Aorta (tissue), 5 donors: ENCODE results near the gene MILR1. TPM values are rescaled to one million over a fixed set of nuclear protein-coding genes. Genes with fewer than 3 reads are reported as not detected.
"Not testable (repeated sequence)": the region's sequence is repeated elsewhere in the genome, so short reads cannot be mapped to it uniquely, and the experiment has no call there.

ENCODE experiments used
- ATAC-seq: fragments of 200-7000 bp; cut with Tn5 transposase; one replicate; pipeline ENCODE4 v1.9.1; 2022; ENCODE audit warnings: moderate library complexity; ENCODE audit not compliant: low FRiP score
- DNase-seq, 2 donors: peaks; one replicate each; pipeline ENCODE4 v3.0.0-alpha.2; 2020
- H3K27ac ChIP-seq, 2 donors: one replicate each; pipeline ENCODE4 v1.5.1; 2013; ENCODE audit warnings: low read length in 2 of 2, mild to moderate bottlenecking in 2 of 2, moderate library complexity in 2 of 2, control low read depth in 1 of 2, inconsistent platforms in 1 of 2, low read depth in 1 of 2
- H3K27me3 ChIP-seq, 2 donors: one replicate each; pipeline ENCODE4 v1.6.1; 2013; ENCODE audit warnings: control low read depth in 1 of 2, low read length in 1 of 2, mild to moderate bottlenecking in 1 of 2, moderate library complexity in 1 of 2; ENCODE audit not compliant: insufficient read depth in 2 of 2, control insufficient read depth in 1 of 2
- H3K36me3 ChIP-seq, 2 donors: one replicate each; pipeline ENCODE4 v1.6.1; 2013; ENCODE audit warnings: control low read depth in 1 of 2, low read length in 1 of 2, mild to moderate bottlenecking in 1 of 2; ENCODE audit not compliant: insufficient read depth in 2 of 2, control insufficient read depth in 1 of 2
- H3K4me1 ChIP-seq, 2 donors: one replicate each; pipeline ENCODE4 v1.6.1; 2013; ENCODE audit warnings: low read length in 2 of 2, control low read depth in 1 of 2, mild to moderate bottlenecking in 1 of 2, moderate library complexity in 1 of 2; ENCODE audit not compliant: insufficient read depth in 2 of 2, control insufficient read depth in 1 of 2
- H3K4me3 ChIP-seq, 2 donors: one replicate each; pipeline ENCODE4 v1.5.1; 2013; ENCODE audit warnings: low read length in 2 of 2, control low read depth in 1 of 2, mild to moderate bottlenecking in 1 of 2
- H3K9me3 ChIP-seq: one replicate; pipeline ENCODE4 v1.6.1; 2013; ENCODE audit warnings: mild to moderate bottlenecking, low read length; ENCODE audit not compliant: control insufficient read depth
- WGBS, 2 donors: extraction: QIAGEN DNeasy Blood & Tissue Kit; methylation state at CpG; one replicate each; pipeline ENCODE4 v1.1.7; 2013; 5-methylcytosine and 5-hydroxymethylcytosine counted together
- intact Hi-C, 2 donors: fragments of 100-400 bp; cut with DNase I; formaldehyde crosslinking; loops; one replicate each; pipeline versions ENCODE4 v1.14.2 to v1.15.0; 2022
- polyA plus RNA-seq, 2 donors: library from polyadenylated mRNA; stranded (reverse); fragments of 200-250 nt; gene quantifications; one replicate each; pipeline ENCODE4 v1.2.3, GENCODE V29; 2013
- total RNA-seq, 2 donors: library from RNA; stranded (reverse); fragmentation: NEBNext Ultra II Directional; extraction: Animal tissue kit (Norgen Biotek cat#: 25700); gene quantifications; one replicate each; pipeline ENCODE4 v1.2.1, GENCODE V29; 2021
- donor health status: healthy with polysubstance abuse.
- donor health status: Bipolar disorder and iron deficiency.
- donor health status: DM: no; HTN: no; CAD: no.
- donor health status: DM: no; HTN: no; CAD: no.
- donor health status: DM: yes; HTN: yes; CAD: no.

Gene MILR1
- total and polyA plus RNA-seq, 4 donors = 12.0 to 29.8 (median 12.5) TPM

DNA sequence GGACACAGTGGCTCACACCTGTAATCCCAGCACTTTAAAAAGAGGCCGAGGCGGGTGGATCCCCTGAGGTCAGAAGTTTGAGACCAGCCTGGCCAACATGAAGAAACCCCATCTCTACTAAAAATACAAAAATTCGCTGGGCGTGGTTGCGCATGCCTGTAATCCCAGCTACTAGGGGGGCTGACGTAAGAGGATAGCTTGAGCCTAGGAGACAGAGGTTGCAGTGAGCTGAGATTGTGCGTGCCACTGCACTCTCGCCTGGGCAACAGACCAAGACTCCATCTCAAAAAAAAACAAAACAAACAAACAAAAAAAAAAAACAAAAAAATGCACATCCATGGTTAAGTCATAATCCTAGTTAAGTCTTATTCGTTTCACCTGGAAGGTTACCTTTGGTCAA lies 26.8 kb upstream of the MILR1 start:
- WGBS, 2 donors = 88 to 92% methylated on average over 3 to 9 of the region's 9 CpGs
- not testable (repeated sequence) for ATAC-seq

DNA sequence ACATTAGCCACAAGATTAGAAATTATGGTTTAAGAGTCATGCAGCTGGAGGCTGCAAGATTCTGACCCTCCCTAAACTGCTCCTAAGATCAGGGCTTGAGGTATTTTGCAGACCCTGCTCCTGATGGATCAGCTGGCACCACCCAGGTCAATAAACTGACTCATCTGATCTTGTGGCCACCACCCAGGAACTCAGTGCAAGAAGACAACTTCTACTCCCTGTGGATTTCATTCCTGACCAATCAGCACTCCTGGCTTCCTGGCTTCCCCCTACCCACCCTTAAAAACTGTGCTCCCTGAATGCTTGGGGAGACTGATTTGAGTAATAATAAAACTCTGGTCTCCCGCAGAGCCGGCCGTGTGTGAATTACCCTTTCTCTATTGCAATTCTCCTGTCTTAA lies 25.0 kb upstream of the MILR1 start:
- no peaks in the 10 kb centered on the region for H3K36me3 ChIP-seq
- no peaks in the 10 kb centered on the region for H3K27me3 ChIP-seq
- no peak overlapping the region for H3K4me3 ChIP-seq
- intact Hi-C loops = loop anchor here in 1 of 2 donors (5.0 kb wide), 1 partner anchor 68 kb away; no protein-coding TSS in a partner anchor
- no peaks in the 10 kb centered on the region for H3K4me1 ChIP-seq
- H3K9me3 ChIP-seq = no peaks in the 10 kb centered on the region
- no peak overlapping the region for H3K27ac ChIP-seq
- ATAC-seq (no peak), DNase-seq (no peak)
- WGBS, 2 donors = 52 to 57% methylated on average over 3 of the region's 3 CpGs

More for the DNA sequence above, 26.8 kb upstream of the MILR1 start:
- H3K27ac ChIP-seq, H3K4me3 ChIP-seq, H3K27me3 ChIP-seq, H3K4me1 ChIP-seq, DNase-seq, H3K36me3 ChIP-seq, H3K9me3 ChIP-seq: not testable (repeated sequence)
- intact Hi-C loops = loop anchor here in 1 of 2 donors (5.0 kb wide), 1 partner anchor 70 kb away; no protein-coding TSS in a partner anchor

DNA sequence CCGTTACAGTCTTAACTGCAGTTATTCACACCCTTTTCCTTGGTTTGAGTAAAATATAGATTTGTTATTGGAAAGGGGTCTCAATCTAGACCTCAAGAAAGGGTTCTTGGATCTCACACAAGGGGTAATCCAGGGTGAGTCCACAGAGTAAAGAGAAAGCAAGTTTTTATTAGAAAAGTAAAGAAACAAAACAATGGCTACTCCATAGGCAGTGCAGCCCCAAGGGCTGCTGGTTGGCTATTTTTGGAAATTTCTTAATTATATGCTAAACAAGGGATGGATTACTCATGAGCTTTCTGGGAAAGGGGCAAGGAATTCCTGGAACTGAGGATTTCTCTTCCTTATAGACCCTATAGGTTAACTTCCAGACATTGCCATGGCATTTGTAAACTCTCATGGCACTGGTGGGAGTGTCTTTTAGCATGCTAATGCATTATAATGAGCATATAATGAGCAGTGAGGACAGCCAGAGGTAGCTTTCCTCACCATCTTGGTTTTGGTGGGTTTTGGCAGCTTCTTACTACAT lies 24.5 kb upstream of the MILR1 start:
- Histone ChIP-seq H3K27me3 (no peaks in the 10 kb centered on the region), H3K27ac (no peak overlapping the region), H3K36me3 (no peaks in the 10 kb centered on the region), H3K4me3 (no peak overlapping the region), H3K4me1 (no peaks in the 10 kb centered on the region), H3K9me3 (no peaks in the 10 kb centered on the region)
- intact Hi-C loops = loop anchor here in 1 of 2 donors (5.0 kb wide), 1 partner anchor 68 kb away; no protein-coding TSS in a partner anchor
- ATAC-seq (no peak), DNase-seq (no peak)
- 60 to 66% methylated on average over 1 of the region's 1 CpG for WGBS, 2 donors

DNA sequence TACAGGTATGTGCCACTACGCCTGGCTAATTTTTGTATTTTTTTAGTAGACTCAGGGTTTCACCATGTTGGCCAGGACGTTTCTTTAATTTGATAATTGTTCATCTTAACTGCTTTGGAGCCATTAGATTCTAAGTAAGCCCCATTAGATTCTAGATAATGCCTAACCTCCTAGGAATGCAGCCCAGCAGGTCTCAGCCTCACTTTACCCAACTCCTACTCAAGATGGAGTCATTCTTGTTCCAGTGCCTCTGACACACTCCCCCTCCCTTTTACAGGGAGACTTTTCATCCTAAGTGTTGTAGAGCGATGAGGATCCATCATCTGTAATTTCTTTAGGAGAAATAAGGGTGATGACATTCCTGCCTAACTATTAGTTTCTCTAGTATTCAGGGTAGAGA lies 23.7 kb upstream of the MILR1 start:
- ATAC-seq (no peak), DNase-seq (no peak)
- Histone ChIP-seq H3K27ac (no peak overlapping the region), H3K9me3 (no peaks in the 10 kb centered on the region), H3K4me1 (no peaks in the 10 kb centered on the region), H3K36me3 (no peaks in the 10 kb centered on the region), H3K27me3 (no peaks in the 10 kb centered on the region), H3K4me3 (no peak overlapping the region)
- 86 to 87% methylated on average over 3 of the region's 3 CpGs for WGBS, 2 donors
- intact Hi-C loops = no loop called here

DNA sequence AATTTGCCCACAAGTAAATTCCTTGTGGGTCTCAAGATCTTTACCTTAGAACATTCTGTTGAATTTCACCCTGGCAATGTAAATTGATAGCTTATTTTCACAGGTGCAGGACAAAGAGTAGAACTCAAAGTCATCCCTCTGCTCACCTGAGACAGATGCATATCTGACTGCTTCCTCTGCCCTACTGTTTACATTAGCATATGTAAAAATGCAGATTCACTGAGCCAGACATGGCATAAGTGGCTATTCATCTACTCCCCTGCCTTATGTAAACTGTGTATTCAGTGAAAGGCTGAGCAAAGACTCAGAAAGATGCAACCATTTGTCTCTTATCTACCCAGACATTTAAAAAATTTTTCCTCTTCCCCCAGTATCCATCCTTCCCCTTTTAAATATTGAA lies 22.3 kb upstream of the MILR1 start:
- no peaks in the 10 kb centered on the region for H3K4me1 ChIP-seq
- ATAC-seq (no peak), DNase-seq (no peak)
- H3K36me3 ChIP-seq = no peaks in the 10 kb centered on the region
- no peak overlapping the region for H3K4me3 ChIP-seq
- H3K27me3 ChIP-seq = no peaks in the 10 kb centered on the region
- no peaks in the 10 kb centered on the region for H3K9me3 ChIP-seq
- H3K27ac ChIP-seq = no peak overlapping the region
- intact Hi-C loops = no loop called here

DNA sequence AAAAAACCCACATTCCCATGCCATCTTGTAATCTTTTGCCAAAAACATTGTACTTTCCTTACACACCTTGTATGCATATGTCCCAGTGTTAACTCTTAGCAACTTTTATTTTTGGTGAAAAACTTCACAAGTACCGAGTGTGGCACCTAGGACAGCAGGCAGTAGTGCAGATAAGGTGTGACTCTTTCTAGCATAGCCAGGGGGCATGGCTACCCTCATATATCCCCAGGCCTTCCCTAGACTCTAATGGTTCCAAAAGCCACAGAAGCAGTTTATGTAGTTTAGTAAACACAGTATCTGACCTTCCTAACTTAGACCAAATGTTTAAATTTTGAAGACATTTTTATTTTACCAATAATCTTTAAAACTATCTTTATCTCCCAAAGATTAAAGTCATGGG lies 20.5 kb upstream of the MILR1 start:
- ATAC-seq (no peak), DNase-seq (no peak)
- H3K36me3 ChIP-seq = no peaks in the 10 kb centered on the region
- H3K27me3 ChIP-seq = no peaks in the 10 kb centered on the region
- no peaks in the 10 kb centered on the region for H3K9me3 ChIP-seq
- intact Hi-C loops = no loop called here
- no peak overlapping the region for H3K27ac ChIP-seq
- H3K4me3 ChIP-seq = no peak overlapping the region
- 83 to 88% methylated on average over 1 of the region's 1 CpG for WGBS, 2 donors
- H3K4me1 ChIP-seq = no peaks in the 10 kb centered on the region

DNA sequence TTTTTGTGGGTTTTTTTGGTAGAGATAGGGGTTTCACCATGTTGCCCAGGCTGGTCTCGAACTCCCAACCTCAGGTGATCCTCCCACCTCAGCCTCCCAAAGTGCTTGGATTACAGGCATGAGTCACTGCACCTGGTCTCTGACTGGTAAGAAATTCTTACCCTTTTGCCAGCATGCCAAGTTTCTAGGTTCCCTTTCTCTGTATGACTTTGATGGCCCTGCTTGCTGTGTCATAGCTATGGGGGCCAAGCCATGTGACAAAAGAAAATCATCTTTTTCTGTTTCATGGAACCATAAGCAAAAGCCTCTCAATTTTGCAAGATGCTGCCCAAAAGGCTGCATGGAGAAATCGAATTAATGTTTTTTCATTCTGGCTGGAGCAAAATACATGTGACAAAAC lies 18.9 kb upstream of the MILR1 start:
- H3K27me3 ChIP-seq, H3K27ac ChIP-seq, intact Hi-C loops, H3K4me1 ChIP-seq, H3K36me3 ChIP-seq, H3K9me3 ChIP-seq, DNase-seq, H3K4me3 ChIP-seq, ATAC-seq: not testable (repeated sequence)
- WGBS, 2 donors = 84 to 90% methylated on average over 2 of the region's 2 CpGs

DNA sequence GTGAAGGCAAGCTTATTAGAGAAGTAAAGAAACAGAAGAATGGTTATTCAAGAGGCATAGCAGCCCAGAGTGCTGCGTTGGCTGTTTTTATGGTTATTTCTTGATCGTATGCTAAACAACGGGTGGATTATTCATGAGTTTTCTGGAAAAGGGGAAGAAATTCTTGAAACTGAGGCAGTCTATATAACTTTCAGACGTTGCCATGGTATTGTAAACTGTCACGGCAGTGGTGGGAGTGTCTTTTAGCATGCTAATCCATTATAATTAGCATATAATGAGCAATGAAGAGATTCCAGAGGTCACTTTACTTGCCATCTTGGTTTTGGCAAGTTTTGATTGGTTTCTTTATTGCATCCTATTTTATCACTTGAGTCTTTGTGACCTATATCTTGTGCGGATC lies 17.4 kb upstream of the MILR1 start:
- no peaks in the 10 kb centered on the region for H3K4me1 ChIP-seq
- no peak for DNase-seq
- no peak overlapping the region for H3K27ac ChIP-seq
- H3K36me3 ChIP-seq = no peaks in the 10 kb centered on the region
- intact Hi-C loops = no loop called here
- ATAC-seq = no peak
- no peak overlapping the region for H3K4me3 ChIP-seq
- no peaks in the 10 kb centered on the region for H3K9me3 ChIP-seq
- 83 to 84% methylated on average over 6 of the region's 6 CpGs for WGBS, 2 donors
- no peaks in the 10 kb centered on the region for H3K27me3 ChIP-seq

DNA sequence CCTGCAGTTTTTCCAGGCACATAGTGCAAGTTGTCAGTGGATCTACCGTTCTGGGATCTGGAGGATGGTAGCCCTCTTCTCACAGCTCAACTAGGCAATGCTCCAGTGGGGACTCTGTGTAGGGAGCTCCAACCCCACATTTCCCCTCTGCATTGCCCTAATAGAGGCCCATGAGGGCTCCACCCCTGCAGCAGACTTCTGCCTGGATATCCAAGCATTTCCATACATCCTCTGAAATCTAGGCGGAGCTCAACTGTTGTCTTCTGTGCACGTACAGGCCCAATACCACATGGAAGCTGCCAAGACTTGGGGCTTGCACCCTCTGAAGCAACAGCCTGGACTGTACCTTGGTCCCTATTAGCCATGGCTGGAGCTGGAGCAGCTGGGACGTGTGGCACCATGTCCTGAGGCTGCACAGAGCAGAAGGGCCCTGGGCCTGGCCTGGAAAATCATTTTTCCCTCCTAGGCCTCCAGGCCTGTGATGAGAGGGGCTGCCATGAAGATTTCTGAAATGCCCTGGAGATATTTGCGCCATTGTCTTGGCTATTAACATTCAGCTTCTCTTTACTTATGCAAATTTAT lies 10.9 kb upstream of the MILR1 start:
- ATAC-seq (no peak), DNase-seq (no peak)
- no peak overlapping the region for H3K27ac ChIP-seq
- H3K27me3 ChIP-seq = no peaks in the 10 kb centered on the region
- intact Hi-C loops = no loop called here
- H3K4me3 ChIP-seq = no peak overlapping the region
- H3K9me3 ChIP-seq = peaks cover 3% of the 10 kb centered on the region
- H3K4me1 ChIP-seq = no peaks in the 10 kb centered on the region
- WGBS, 2 donors = 87 to 89% methylated on average over 5 of the region's 5 CpGs
- H3K36me3 ChIP-seq = no peaks in the 10 kb centered on the region
